HepG2 (cell line): ENCODE data around the gene FAF2. TPM values are rescaled to one million over a fixed set of nuclear protein-coding genes. Genes with fewer than 3 reads are reported as not detected.

Experiments used
- ARHGAP35 ChIP-seq: sonication (generic); formaldehyde crosslinking; IDR thresholded peaks from 2 replicates; pipeline ENCODE4 v1.9.0; 2022; ENCODE audit warnings: mild to moderate bottlenecking, inconsistent platforms, moderate library complexity, missing genetic modification reagents, borderline replicate concordance
- ATM ChIP-seq: fragments of 450-650 bp; IDR thresholded peaks from 2 replicates; pipeline ENCODE4 v1.7.1; 2017; ENCODE audit warnings: mild to moderate bottlenecking, borderline replicate concordance
- CEBPG ChIP-seq: IDR thresholded peaks from 2 replicates; pipeline ENCODE4 v1.6.1; 2016
- GATAD1 ChIP-seq: IDR thresholded peaks from 2 replicates; pipeline ENCODE4 v1.6.1; 2016; ENCODE audit warnings: missing genetic modification reagents, missing compliant biosample characterization
- HMG20A ChIP-seq: IDR thresholded peaks from 2 replicates; pipeline ENCODE4 v1.6.1; 2016; ENCODE audit warnings: borderline replicate concordance
- LCORL ChIP-seq, 2 experiments: fragments of 450-650 bp in 1 of 2; sonication (generic) in 1 of 2; formaldehyde crosslinking in 1 of 2; IDR thresholded peaks; 2 replicates each; pipeline versions ENCODE4 v1.5.0 to v1.6.1; 2017 to 2020; ENCODE audit warnings: antibody characterized with exemption in 1 of 2, missing genetic modification reagents in 1 of 2
- MAFF ChIP-seq: IDR thresholded peaks from 2 replicates; pipeline ENCODE4 v1.6.1; 2011; ENCODE audit warnings: low read depth, low read length, improper control_type of control experiment
- MED8 ChIP-seq: sonication (generic); formaldehyde crosslinking; IDR thresholded peaks from 2 replicates; pipeline ENCODE4 v1.8.1; 2023; ENCODE audit warnings: mild to moderate bottlenecking, missing genetic modification reagents; ENCODE audit not compliant: insufficient replicate concordance
- MIXL1 ChIP-seq: IDR thresholded peaks from 2 replicates; pipeline ENCODE4 v1.6.1; 2016
- MXI1 ChIP-seq: IDR thresholded peaks from 3 replicates; pipeline ENCODE4 v1.6.1; 2012; ENCODE audit warnings: low read depth, low read length, inconsistent platforms, borderline replicate concordance
- PHF21A ChIP-seq: sonication (generic); formaldehyde crosslinking; IDR thresholded peaks from 2 replicates; pipeline ENCODE4 v1.5.0; 2020; ENCODE audit warnings: mild to moderate bottlenecking, missing genetic modification reagents
- RARA ChIP-seq: IDR thresholded peaks from 2 replicates; pipeline ENCODE4 v1.6.1; 2016; ENCODE audit warnings: missing genetic modification reagents, missing compliant biosample characterization
- RXRB ChIP-seq: IDR thresholded peaks from 2 replicates; pipeline ENCODE4 v1.6.1; 2016; ENCODE audit warnings: borderline replicate concordance, missing genetic modification reagents, missing compliant biosample characterization
- SAP130 ChIP-seq: IDR thresholded peaks from 2 replicates; pipeline ENCODE4 v1.6.1; 2016; ENCODE audit warnings: low read depth
- SOX13 ChIP-seq, 3 experiments: fragments of 450-650 bp in 1 of 3; sonication (generic) in 1 of 3; formaldehyde crosslinking in 1 of 3; IDR thresholded peaks in 2 of 3; conservative IDR thresholded peaks in 1 of 3; 2 replicates each; pipeline versions ENCODE4 v1.5.0 to v1.6.1; 2016 to 2020; ENCODE audit warnings: antibody characterized with exemption in 1 of 3, mild to moderate bottlenecking in 1 of 3, missing compliant biosample characterization in 1 of 3, missing genetic modification reagents in 1 of 3, moderate library complexity in 1 of 3
- ZNF124 ChIP-seq: sonication (generic); formaldehyde crosslinking; IDR thresholded peaks from 2 replicates; pipeline ENCODE4 v1.4.0; 2020; ENCODE audit warnings: missing genetic modification reagents
- ZNF24 ChIP-seq: fragments of 450-650 bp; IDR thresholded peaks from 2 replicates; pipeline ENCODE4 v1.6.1; 2017; ENCODE audit warnings: antibody characterized with exemption, mild to moderate bottlenecking
- ZNF253 ChIP-seq: sonication (generic); formaldehyde crosslinking; IDR thresholded peaks from 2 replicates; pipeline ENCODE4 v1.8.0; 2022; ENCODE audit warnings: mild to moderate bottlenecking, missing genetic modification reagents, borderline replicate concordance
- ZNF350 ChIP-seq: sonication (generic); formaldehyde crosslinking; IDR thresholded peaks from 2 replicates; pipeline ENCODE4 v1.4.0; 2020; ENCODE audit warnings: mild to moderate bottlenecking, low read depth, missing genetic modification reagents, borderline replicate concordance
- ZNF367 ChIP-seq: sonication (generic); formaldehyde crosslinking; IDR thresholded peaks from 2 replicates; pipeline ENCODE4 v1.4.0; 2020; ENCODE audit warnings: missing genetic modification reagents, borderline replicate concordance
- ZNF615 ChIP-seq: sonication (generic); formaldehyde crosslinking; IDR thresholded peaks from 2 replicates; pipeline ENCODE4 v1.5.0; 2020; ENCODE audit warnings: mild to moderate bottlenecking, missing genetic modification reagents, borderline replicate concordance
- ZSCAN31 ChIP-seq: sonication (generic); formaldehyde crosslinking; IDR thresholded peaks from 2 replicates; pipeline ENCODE4 v1.5.0; 2020; ENCODE audit warnings: low read depth, mild to moderate bottlenecking, missing genetic modification reagents
- polyA plus RNA-seq, 8 experiments: library from polyadenylated mRNA; depleted of rRNA in 3 of 8; stranded (reverse) in 7 of 8; unstranded in 1 of 8; fragments of >200 nt; fragmentation: Illumina TruSeq in 4 of 8; extraction: Trizol in 4 of 8; gene quantifications; 2 replicates each; pipeline versions ENCODE4 v1.2.1 to v1.2.3, GENCODE V29; 2011 to 2016; ENCODE audit warnings: low read depth in 4 of 8, missing spikeins in 1 of 8, mixed read lengths in 1 of 8; ENCODE audit not compliant: insufficient read depth in 1 of 8
- total RNA-seq, 5 experiments: library from RNA; depleted of rRNA; stranded (reverse); fragments of >200 nt; fragmentation: Illumina TruSeq; extraction: Trizol; gene quantifications; 2 replicates each; pipeline ENCODE4 v1.2.3, GENCODE V29; 2016; ENCODE audit warnings: low read depth in 1 of 5
- TF ChIP-seq, protein P1 (sequence below): sonication (generic); formaldehyde crosslinking; IDR thresholded peaks from 2 replicates; pipeline ENCODE4 v1.5.1; 2020; ENCODE audit warnings: missing genetic modification reagents, mild to moderate bottlenecking, borderline replicate concordance
- TF ChIP-seq, protein P2 (sequence below): sonication (generic); formaldehyde crosslinking; conservative IDR thresholded peaks from 2 replicates; pipeline ENCODE4 v1.4.0; 2020; ENCODE audit warnings: mild to moderate bottlenecking, missing genetic modification reagents, moderate library complexity

Gene FAF2
- total and polyA plus RNA-seq, 2 of the 13 experiments (the other 11 are each of a cell fraction or from before 2014, with no cell fraction given), result 27.8 to 34.3 TPM

DNA sequence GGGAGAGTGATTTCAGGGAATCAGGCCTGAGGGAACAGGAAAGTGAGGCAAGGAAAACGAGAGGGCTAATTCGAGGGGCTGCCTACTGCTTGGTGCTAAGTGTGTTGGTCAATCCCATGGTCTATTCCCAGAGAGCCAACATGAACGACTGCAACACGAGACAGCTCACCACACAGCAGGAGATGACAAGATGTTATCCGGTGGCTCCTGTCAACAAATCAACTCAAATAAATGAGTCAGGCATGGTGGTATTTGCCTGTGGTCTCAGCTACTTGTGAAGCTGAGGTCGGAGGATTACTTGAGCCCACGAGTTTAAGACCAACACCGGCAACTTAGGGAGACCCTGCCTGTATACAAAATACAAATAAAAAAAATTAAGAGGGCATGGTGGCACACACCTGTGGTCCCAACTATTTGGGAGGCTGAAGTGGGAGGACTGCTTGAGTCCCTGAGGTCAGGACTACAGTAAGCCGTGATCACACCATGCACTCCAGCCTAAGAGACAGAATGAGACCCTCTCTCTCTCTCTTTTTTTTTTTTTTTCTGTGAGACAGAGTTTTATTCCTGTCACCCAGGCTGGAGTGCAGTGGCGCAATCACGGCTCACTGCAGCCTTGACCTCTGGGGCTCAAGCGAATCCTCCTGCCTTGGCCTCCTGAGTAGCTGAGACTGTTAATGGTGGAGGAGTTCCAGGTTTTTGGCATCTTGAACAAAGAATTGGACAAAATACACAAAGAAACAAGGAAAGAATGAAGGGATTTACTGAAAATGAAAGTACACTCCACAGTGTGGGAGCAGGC is 9.0 kb upstream of the FAF2 start (continued):
- TF ChIP-seq ZNF367 (CRISPR knock-in tag), result no peak
- TF ChIP-seq RXRB (CRISPR knock-in tag), result peak; percentile 60; the same call in 1 of the 2 replicates
- 0 out of 2 replicates have a peak, but pooled peaks have one; percentile 36 for TF ChIP-seq ZSCAN31 (CRISPR knock-in tag)
- TF ChIP-seq MIXL1 (CRISPR knock-in tag), result peak; percentile 62; the same call in 1 of the 2 replicates
- TF ChIP-seq MED8 (CRISPR knock-in tag), result no peak
- TF ChIP-seq ARHGAP35 (CRISPR knock-in tag), result no peak
- peak; percentile 83 for TF ChIP-seq SAP130 (CRISPR knock-in tag)
- peak; percentile 17; the same call in 1 of the 2 replicates for TF ChIP-seq ZNF350
- TF ChIP-seq ZNF253, result 0 out of 2 replicates have a peak, but pooled peaks have one; percentile 40
- peak; percentile 58 for TF ChIP-seq CEBPG (CRISPR knock-in tag)
- TF ChIP-seq PHF21A (CRISPR knock-in tag), result 0 out of 2 replicates have a peak, but pooled peaks have one; percentile 30
- TF ChIP-seq ZNF24, result peak; percentile 45; the same call in 1 of the 2 replicates
- no peak for TF ChIP-seq MAFF
- TF ChIP-seq ZNF615 (CRISPR knock-in tag), result no peak
- no peak for TF ChIP-seq LCORL (IDR thresholded peaks at IDR 0.05)
- 0 out of 2 replicates have a peak, but pooled peaks have one; percentile 7 for TF ChIP-seq LCORL (CRISPR knock-in tag; IDR thresholded peaks at IDR 0.05)
- 0 out of 2 replicates have a peak, but pooled peaks have one; percentile 22 for TF ChIP-seq GATAD1 (CRISPR knock-in tag)
- TF ChIP-seq, protein P1, sequence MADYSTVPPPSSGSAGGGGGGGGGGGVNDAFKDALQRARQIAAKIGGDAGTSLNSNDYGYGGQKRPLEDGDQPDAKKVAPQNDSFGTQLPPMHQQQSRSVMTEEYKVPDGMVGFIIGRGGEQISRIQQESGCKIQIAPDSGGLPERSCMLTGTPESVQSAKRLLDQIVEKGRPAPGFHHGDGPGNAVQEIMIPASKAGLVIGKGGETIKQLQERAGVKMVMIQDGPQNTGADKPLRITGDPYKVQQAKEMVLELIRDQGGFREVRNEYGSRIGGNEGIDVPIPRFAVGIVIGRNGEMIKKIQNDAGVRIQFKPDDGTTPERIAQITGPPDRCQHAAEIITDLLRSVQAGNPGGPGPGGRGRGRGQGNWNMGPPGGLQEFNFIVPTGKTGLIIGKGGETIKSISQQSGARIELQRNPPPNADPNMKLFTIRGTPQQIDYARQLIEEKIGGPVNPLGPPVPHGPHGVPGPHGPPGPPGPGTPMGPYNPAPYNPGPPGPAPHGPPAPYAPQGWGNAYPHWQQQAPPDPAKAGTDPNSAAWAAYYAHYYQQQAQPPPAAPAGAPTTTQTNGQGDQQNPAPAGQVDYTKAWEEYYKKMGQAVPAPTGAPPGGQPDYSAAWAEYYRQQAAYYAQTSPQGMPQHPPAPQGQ, result 0 out of 2 replicates have a peak, but pooled peaks have one; percentile 61
- TF ChIP-seq MXI1, result peak; percentile 84; the same call in 1 of the 3 replicates
- TF ChIP-seq ZNF124, result 0 out of 2 replicates have a peak, but pooled peaks have one; percentile 43
- TF ChIP-seq SOX13 (IDR thresholded peaks at IDR 0.05), result no peak
- peak in 1 of 2 experiments; percentile 63; a peak in 2 of 4 replicates for TF ChIP-seq SOX13 (CRISPR knock-in tag; conservative IDR thresholded peaks at IDR 0.05 in 1 of 2, IDR thresholded peaks at IDR 0.05 in 1 of 2)
- no peak for TF ChIP-seq ATM
- peak; percentile 74; the same call in 1 of the 2 replicates for TF ChIP-seq HMG20A (CRISPR knock-in tag)
- TF ChIP-seq RARA (CRISPR knock-in tag), result peak; percentile 32; the same call in 1 of the 2 replicates
- TF ChIP-seq, protein P2, sequence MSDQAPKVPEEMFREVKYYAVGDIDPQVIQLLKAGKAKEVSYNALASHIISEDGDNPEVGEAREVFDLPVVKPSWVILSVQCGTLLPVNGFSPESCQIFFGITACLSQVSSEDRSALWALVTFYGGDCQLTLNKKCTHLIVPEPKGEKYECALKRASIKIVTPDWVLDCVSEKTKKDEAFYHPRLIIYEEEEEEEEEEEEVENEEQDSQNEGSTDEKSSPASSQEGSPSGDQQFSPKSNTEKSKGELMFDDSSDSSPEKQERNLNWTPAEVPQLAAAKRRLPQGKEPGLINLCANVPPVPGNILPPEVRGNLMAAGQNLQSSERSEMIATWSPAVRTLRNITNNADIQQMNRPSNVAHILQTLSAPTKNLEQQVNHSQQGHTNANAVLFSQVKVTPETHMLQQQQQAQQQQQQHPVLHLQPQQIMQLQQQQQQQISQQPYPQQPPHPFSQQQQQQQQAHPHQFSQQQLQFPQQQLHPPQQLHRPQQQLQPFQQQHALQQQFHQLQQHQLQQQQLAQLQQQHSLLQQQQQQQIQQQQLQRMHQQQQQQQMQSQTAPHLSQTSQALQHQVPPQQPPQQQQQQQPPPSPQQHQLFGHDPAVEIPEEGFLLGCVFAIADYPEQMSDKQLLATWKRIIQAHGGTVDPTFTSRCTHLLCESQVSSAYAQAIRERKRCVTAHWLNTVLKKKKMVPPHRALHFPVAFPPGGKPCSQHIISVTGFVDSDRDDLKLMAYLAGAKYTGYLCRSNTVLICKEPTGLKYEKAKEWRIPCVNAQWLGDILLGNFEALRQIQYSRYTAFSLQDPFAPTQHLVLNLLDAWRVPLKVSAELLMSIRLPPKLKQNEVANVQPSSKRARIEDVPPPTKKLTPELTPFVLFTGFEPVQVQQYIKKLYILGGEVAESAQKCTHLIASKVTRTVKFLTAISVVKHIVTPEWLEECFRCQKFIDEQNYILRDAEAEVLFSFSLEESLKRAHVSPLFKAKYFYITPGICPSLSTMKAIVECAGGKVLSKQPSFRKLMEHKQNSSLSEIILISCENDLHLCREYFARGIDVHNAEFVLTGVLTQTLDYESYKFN (CRISPR knock-in tag), result peak; percentile 53; the same call in 1 of the 2 replicates
